ENCODE measurements around the gene ADD1.
"Not testable (repeated sequence)": the region's sequence is repeated elsewhere in the genome, so short reads cannot be mapped to it uniquely, and the experiment has no call there.

The ADD1 gene

DNA sequence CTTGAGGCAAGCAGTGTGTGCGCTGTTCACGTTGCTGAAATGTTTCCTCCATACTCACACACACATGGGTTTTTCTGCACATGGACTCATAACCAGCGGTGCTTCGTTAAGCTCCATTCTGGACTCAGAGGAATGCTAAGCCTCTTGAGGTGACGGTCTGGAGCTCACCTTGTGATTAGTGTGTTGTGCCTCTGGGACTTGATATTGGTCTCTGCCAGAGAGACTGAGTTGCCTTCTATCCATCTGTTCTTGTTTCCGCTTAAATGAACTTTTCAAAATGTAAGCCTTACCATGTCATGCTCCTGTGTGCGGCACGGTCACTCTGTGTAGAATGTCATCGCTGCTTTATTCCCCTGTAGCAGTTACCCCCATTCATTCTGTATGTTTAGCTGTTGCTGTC is 42.5 kb downstream of the ADD1 start:
- no peak for DNase-seq (ENCODE audit: low read depth, low spot score)

DNA sequence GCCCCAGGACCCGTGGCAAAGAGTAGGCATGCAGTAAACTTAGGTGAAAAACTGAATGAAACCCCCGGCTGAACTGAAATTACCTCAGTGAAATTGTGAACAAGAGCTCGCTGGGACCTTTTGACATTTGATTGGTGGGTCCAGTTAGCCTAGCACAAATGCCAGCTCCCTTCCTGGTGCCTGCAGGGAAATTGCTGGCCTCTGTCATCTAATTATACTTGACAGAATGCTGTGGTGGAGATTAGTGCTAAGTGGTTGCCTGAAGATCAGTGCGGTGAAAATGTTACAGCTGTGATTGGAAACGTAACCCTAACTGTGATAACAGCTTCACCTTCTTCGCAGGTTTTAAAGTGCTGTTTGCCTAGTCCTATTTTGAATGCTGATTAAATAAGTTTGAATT is 43.0 kb downstream of the ADD1 start:
- no peak for DNase-seq (ENCODE audit: low read depth, low spot score)

DNA sequence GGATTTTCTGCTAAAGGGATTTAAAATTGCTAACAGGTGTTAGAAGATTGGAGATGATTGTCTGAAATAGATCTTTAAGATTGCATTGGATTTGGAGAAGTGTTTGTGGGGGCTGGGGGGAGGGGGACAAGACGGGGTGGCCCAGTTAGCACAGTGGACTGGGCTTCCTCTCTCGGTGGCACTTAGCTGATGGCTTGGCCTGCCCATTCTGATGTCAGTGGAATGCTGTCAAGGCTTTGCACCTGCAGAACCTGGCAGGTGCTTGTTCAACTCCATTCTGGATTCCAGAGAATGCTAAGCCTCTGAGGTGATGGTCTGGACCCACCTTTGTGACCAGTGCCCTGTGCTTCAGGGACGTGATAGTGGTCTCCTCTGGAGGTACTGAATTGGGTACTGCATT is 43.7 kb downstream of the ADD1 start:
- no peak for DNase-seq (ENCODE audit: low read depth, low spot score)

DNA sequence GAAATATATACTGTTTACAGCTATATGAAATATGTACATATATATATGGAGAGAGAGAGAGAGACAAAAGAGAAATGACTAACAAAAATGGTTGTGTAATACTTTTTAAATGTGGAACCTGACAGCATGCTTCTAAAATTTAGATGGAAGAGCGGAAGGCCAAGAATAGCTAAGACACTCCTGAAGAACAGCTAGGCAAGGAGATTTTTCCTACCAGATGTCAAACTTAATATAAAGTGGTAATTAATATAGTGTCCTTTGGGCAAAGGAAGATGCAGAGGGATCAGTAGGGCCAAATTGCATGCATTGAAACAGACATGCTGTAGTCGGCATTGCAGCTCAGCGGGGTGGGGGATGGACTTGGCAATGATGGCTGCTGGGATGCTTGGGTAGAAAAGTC is 45.2 kb downstream of the ADD1 start:
- no peak for DNase-seq (ENCODE audit: low read depth, low spot score)

DNA sequence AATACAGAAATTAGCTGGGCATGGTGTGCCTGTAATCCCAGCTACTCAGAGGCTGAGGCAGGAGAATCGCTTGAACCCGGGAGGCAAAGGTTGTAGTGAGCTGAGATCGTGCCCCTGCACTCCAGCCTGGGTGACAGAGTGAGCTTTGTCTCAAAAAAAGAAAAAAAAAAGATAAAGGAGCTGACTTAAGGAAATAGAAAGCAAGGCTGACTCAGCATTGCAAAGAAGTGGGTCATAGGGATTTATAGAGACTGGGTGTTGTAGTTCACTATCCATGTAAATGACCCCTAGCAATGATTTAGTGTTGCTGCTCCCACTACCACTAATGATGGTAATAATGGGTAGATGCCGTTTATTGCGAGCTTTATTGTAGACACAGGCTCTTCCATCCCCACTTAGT is 47.6 kb downstream of the ADD1 start:
- DNase-seq (ENCODE audit: low read depth, low spot score) = peak; percentile 55

DNA sequence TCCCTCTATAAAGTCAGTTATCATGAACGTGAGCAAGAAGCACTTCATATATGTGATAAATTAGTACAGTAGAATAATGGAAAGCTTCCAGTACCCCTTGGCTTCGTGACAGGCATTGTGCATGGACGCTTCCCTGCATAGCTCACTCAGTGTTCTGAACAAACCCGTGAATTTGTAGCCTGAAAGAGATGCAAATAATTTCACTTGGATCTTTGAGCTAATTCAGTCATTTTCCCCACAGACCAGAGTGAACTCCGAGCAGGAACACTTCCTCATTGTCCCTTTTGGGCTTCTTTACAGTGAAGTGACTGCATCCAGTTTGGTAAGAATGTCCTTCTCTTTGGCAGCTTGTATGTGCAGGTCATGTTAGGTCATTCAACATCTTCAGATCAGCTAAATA is 50.1 kb downstream of the ADD1 start:
- peak; percentile 46 for DNase-seq (ENCODE audit: low read depth, low spot score)

GRCh38 chr4:2898001-2898400 is 54.4 kb downstream of the ADD1 start:
- DNase-seq (ENCODE audit: low read depth, low spot score) = peak; percentile 11

GRCh38 chr4:2900741-2901140 is 57.1 kb downstream of the ADD1 start:
- DNase-seq (ENCODE audit: low read depth, low spot score) = no peak

- DNase-seq (ENCODE audit: low read depth, low spot score) = no peak
These were observed 57.5 kb downstream of the ADD1 start for GRCh38 chr4:2901186-2901585.

- peak; percentile 28 for DNase-seq (ENCODE audit: low read depth, low spot score)
These were observed 58.5 kb downstream of the ADD1 start for GRCh38 chr4:2902126-2902525.

- no peak for DNase-seq (ENCODE audit: low read depth, low spot score)
These were observed 61.9 kb downstream of the ADD1 start for GRCh38 chr4:2905544-2905943.

- no peak for DNase-seq (ENCODE audit: low read depth, low spot score)
These were observed 62.6 kb downstream of the ADD1 start for GRCh38 chr4:2906218-2906617.

DNA sequence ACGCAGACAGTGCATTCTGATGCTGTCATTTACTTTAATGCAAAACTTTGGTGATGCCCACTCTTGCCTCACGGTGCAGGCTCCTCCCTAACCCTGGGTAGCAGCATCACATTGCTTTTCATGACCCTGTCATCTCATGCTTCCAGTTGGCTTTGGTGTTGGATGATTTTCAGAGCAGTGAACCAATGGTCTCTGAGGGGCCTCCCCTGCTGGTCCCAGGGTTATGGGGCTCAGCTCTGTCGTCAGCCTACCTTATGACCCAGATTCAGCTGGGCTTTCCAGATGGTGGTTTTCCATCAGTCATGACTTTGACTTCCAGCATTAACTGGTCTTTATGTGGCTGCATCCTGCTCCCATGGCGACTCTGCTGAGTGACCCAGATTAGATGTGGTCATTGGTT is 63.6 kb downstream of the ADD1 start:
- no peak for DNase-seq (ENCODE audit: low read depth, low spot score)

- no peak for DNase-seq (ENCODE audit: low read depth, low spot score)
These were observed 64.2 kb downstream of the ADD1 start for GRCh38 chr4:2907706-2908293.

- no peak for DNase-seq (ENCODE audit: low read depth, low spot score)
These were observed 65.0 kb downstream of the ADD1 start for GRCh38 chr4:2908686-2909085.

DNA sequence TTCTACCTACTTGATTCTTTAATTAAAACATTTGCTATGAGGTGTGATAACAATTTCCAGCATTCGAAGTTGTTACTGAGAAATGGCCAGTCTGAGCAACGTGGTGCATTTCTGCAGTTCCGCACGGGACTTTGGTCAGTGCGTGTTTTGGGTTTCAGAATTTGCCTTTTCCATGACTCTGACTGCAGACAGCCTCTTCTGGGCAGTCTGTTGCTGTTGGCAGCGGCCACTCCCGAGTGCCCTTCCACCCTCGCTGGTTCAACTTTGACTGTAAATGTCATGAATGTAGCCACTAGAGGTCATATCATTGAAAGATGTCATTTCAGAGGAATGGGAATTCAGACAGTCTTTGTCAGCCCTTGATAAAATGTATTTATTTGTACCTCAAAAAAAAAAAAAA is 65.9 kb downstream of the ADD1 start:
- no peak for DNase-seq (ENCODE audit: low read depth, low spot score)

- no peak for DNase-seq (ENCODE audit: low read depth, low spot score)
These were observed 66.8 kb downstream of the ADD1 start for GRCh38 chr4:2910409-2910808.

- no peak for DNase-seq (ENCODE audit: low read depth, low spot score)
These were observed 68.2 kb downstream of the ADD1 start for GRCh38 chr4:2911868-2912267.

GRCh38 chr4:2913168-2913567 is 69.5 kb downstream of the ADD1 start:
- no peak for DNase-seq (ENCODE audit: low read depth, low spot score)

GRCh38 chr4:2914256-2915126 is 70.8 kb downstream of the ADD1 start:
- DNase-seq (ENCODE audit: low read depth, low spot score) = peak; percentile 40

GRCh38 chr4:2915789-2916188 is 72.1 kb downstream of the ADD1 start:
- no peak for DNase-seq (ENCODE audit: low read depth, low spot score)

DNA sequence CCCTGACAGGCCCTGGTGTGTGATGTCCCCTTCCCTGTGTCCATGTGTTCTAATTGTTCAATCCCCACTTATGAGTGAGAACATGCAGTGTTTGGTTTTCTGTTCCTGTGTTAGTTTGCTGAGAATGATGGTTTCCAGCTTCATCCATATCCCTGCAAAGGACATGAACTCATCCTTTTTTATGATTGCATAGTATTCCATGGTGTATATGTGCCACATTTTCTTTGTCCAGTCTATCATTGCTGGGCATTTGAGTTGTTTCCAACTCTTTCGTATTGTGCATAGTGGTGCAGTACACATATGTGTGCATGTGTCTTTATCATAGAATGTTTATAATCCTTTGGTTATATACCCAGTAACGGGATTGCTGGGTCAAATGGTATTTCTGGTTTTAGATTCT is 73.1 kb downstream of the ADD1 start:
- not testable (repeated sequence) for DNase-seq (ENCODE audit: low read depth, low spot score)

- DNase-seq (ENCODE audit: low read depth, low spot score) = not testable (repeated sequence)
These were observed 74.7 kb downstream of the ADD1 start for GRCh38 chr4:2918300-2918699.
